SK-N-SH treated with all-trans-retinoic acid at 6 μM for 48 hours (cell line): Measurements from ENCODE around the gene PDAP1.

Experiments
- BACH2 ChIP-seq: fragments of 250-450 bp; sonication (Bioruptor Pico); IDR thresholded peaks from 2 replicates; pipeline ENCODE4 v1.9.0; 2021; ENCODE audit warnings: mild to moderate bottlenecking, borderline replicate concordance
- CREB5 ChIP-seq: fragments of 250-450 bp; sonication (Bioruptor Pico); IDR thresholded peaks from 2 replicates; pipeline ENCODE4 v1.5.1; 2020; ENCODE audit warnings: low read depth, mild to moderate bottlenecking, moderate library complexity
- CSDC2 ChIP-seq: fragments of 250-450 bp; sonication (Bioruptor Pico); IDR thresholded peaks from 2 replicates; pipeline ENCODE4 v1.5.0; 2020; ENCODE audit warnings: mild to moderate bottlenecking, moderate library complexity
- GLIS3 ChIP-seq: fragments of 250-450 bp; sonication (Bioruptor Pico); IDR thresholded peaks from 2 replicates; pipeline ENCODE4 v1.5.0; 2020; ENCODE audit warnings: mild to moderate bottlenecking, moderate library complexity
- SNAI2 ChIP-seq: fragments of 250-450 bp; sonication (Bioruptor Pico); IDR thresholded peaks from 2 replicates; pipeline ENCODE4 v1.5.0; 2020; ENCODE audit warnings: mild to moderate bottlenecking, moderate library complexity
- ZNF565 ChIP-seq: fragments of 450-650 bp; formaldehyde crosslinking; conservative IDR thresholded peaks from 2 replicates; pipeline ENCODE4 v1.5.0; 2020; ENCODE audit warnings: low read depth, mild to moderate bottlenecking, moderate library complexity
- ZNF70 ChIP-seq: fragments of 450-650 bp; formaldehyde crosslinking; IDR thresholded peaks from 2 replicates; pipeline ENCODE4 v1.5.0; 2020; ENCODE audit warnings: mild to moderate bottlenecking, moderate library complexity
- TF ChIP-seq, protein P1 (sequence below): fragments of 250-450 bp; sonication (Bioruptor Pico); IDR thresholded peaks from 2 replicates; pipeline ENCODE4 v1.8.0; 2021; ENCODE audit warnings: low read depth, mild to moderate bottlenecking, moderate library complexity, borderline replicate concordance
- TF ChIP-seq, protein P2 (sequence below): fragments of 250-450 bp; sonication (Bioruptor Pico); IDR thresholded peaks from 2 replicates; pipeline ENCODE4 v1.5.0; 2020; ENCODE audit warnings: mild to moderate bottlenecking, moderate library complexity

GRCh38 chr7:99363286-99363685 lies 45.1 kb downstream of the PDAP1 start:
- TF ChIP-seq CREB5 (CRISPR knock-in tag) (no peak), GLIS3 (CRISPR knock-in tag) (no peak), CSDC2 (CRISPR knock-in tag) (no peak), ZNF70 (CRISPR knock-in tag) (no peak), BACH2 (CRISPR knock-in tag) (no peak), ZNF565 (CRISPR knock-in tag) (no peak), SNAI2 (CRISPR knock-in tag) (no peak)
- TF ChIP-seq, protein P1, sequence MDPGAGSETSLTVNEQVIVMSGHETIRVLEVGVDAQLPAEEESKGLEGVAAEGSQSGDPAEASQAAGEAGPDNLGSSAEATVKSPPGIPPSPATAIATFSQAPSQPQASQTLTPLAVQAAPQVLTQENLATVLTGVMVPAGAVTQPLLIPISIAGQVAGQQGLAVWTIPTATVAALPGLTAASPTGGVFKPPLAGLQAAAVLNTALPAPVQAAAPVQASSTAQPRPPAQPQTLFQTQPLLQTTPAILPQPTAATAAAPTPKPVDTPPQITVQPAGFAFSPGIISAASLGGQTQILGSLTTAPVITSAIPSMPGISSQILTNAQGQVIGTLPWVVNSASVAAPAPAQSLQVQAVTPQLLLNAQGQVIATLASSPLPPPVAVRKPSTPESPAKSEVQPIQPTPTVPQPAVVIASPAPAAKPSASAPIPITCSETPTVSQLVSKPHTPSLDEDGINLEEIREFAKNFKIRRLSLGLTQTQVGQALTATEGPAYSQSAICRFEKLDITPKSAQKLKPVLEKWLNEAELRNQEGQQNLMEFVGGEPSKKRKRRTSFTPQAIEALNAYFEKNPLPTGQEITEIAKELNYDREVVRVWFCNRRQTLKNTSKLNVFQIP (CRISPR knock-in tag) = no peak
- TF ChIP-seq, protein P2, sequence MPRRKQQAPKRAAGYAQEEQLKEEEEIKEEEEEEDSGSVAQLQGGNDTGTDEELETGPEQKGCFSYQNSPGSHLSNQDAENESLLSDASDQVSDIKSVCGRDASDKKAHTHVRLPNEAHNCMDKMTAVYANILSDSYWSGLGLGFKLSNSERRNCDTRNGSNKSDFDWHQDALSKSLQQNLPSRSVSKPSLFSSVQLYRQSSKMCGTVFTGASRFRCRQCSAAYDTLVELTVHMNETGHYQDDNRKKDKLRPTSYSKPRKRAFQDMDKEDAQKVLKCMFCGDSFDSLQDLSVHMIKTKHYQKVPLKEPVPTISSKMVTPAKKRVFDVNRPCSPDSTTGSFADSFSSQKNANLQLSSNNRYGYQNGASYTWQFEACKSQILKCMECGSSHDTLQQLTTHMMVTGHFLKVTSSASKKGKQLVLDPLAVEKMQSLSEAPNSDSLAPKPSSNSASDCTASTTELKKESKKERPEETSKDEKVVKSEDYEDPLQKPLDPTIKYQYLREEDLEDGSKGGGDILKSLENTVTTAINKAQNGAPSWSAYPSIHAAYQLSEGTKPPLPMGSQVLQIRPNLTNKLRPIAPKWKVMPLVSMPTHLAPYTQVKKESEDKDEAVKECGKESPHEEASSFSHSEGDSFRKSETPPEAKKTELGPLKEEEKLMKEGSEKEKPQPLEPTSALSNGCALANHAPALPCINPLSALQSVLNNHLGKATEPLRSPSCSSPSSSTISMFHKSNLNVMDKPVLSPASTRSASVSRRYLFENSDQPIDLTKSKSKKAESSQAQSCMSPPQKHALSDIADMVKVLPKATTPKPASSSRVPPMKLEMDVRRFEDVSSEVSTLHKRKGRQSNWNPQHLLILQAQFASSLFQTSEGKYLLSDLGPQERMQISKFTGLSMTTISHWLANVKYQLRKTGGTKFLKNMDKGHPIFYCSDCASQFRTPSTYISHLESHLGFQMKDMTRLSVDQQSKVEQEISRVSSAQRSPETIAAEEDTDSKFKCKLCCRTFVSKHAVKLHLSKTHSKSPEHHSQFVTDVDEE (CRISPR knock-in tag) = no peak
